HAP-1 (cell line): ENCODE data around the gene PPIP5K1.

ENCODE experiments used
- DNase-seq, 2 experiments: peaks; one replicate each; pipeline ENCODE4 v3.0.0-alpha.2; 2016 to 2020; ENCODE audit warnings: low spot score in 2 of 2
- H3K27me3 ChIP-seq: fragments of 250-450 bp; sonication (Bioruptor Pico); 2 replicates; pipeline ENCODE4 v1.5.1; 2020; ENCODE audit warnings: low read depth, mild to moderate bottlenecking, moderate library complexity
- H3K36me3 ChIP-seq: fragments of 250-450 bp; sonication (Bioruptor Pico); replicated peaks from 2 replicates; pipeline ENCODE4 v1.5.1; 2020; ENCODE audit warnings: mild to moderate bottlenecking
- H3K4me1 ChIP-seq: fragments of 250-450 bp; sonication (Bioruptor Pico); 2 replicates; pipeline ENCODE4 v1.5.1; 2020; ENCODE audit warnings: mild to moderate bottlenecking
- H3K4me3 ChIP-seq: fragments of 250-450 bp; sonication (Bioruptor Pico); 2 replicates; pipeline ENCODE4 v1.5.1; 2020; ENCODE audit warnings: mild to moderate bottlenecking, moderate library complexity
- H3K9me3 ChIP-seq: fragments of 250-450 bp; sonication (Bioruptor Pico); 2 replicates; pipeline ENCODE4 v1.5.1; 2020; ENCODE audit warnings: mild to moderate bottlenecking, moderate library complexity
- in situ Hi-C: fragments of 300-500 bp; cut with MboI; formaldehyde crosslinking; loops from 3 replicates; pipeline ENCODE4 v1.14.3; 2020; ENCODE audit warnings: low sequenced_read_pairs, inconsistent platforms, mixed read lengths

Gene PPIP5K1

GRCh38 chr15:43518197-43518761, 71.7 kb downstream of the PPIP5K1 start:
- in situ Hi-C loops, result no loop called here
- Histone ChIP-seq H3K4me1 (peaks cover 19% of the 10 kb centered on the region), H3K27me3 (no peaks in the 10 kb centered on the region), H3K9me3 (no peaks in the 10 kb centered on the region), H3K4me3 (peak overlapping the region; percentile 40), H3K36me3 (peaks cover 13% of the 10 kb centered on the region)
- peak; percentile 33 to 46 for DNase-seq

- in situ Hi-C loops, result no loop called here
- H3K36me3 ChIP-seq, result peaks cover 9% of the 10 kb centered on the region
- peak; percentile 43 to 80 for DNase-seq
- peaks cover 19% of the 10 kb centered on the region for H3K4me1 ChIP-seq
- no peaks in the 10 kb centered on the region for H3K27me3 ChIP-seq
- H3K9me3 ChIP-seq, result no peaks in the 10 kb centered on the region
- H3K4me3 ChIP-seq, result peak within 1 kb of the TSS; percentile 40
Measured at GRCh38 chr15:43517354-43518196, 72.4 kb downstream of the PPIP5K1 start, which contains the start of gene MAP1A. MAP1A (plus strand) TSS chr15:43517608; CDS start chr15:43521474, 3,866 bp downstream.

GRCh38 chr15:43516801-43517353, 73.1 kb downstream of the PPIP5K1 start:
- in situ Hi-C loops, result no loop called here
- Histone ChIP-seq H3K4me1 (peaks cover 19% of the 10 kb centered on the region), H3K36me3 (peaks cover 8% of the 10 kb centered on the region; the same call in 1 of the 2 replicates), H3K27me3 (no peaks in the 10 kb centered on the region), H3K9me3 (no peaks in the 10 kb centered on the region), H3K4me3 (no peak overlapping the region; the same call in none of the 2 replicates)
- DNase-seq, result no peak

GRCh38 chr15:43516185-43516584, 73.8 kb downstream of the PPIP5K1 start:
- Histone ChIP-seq H3K4me3 (no peak overlapping the region), H3K36me3 (peaks cover 3% of the 10 kb centered on the region; the same call in 1 of the 2 replicates), H3K27me3 (no peaks in the 10 kb centered on the region), H3K4me1 (peaks cover 21% of the 10 kb centered on the region), H3K9me3 (no peaks in the 10 kb centered on the region)
- no peak for DNase-seq
- in situ Hi-C loops, result no loop called here

GRCh38 chr15:43515741-43516140, 74.3 kb downstream of the PPIP5K1 start:
- Histone ChIP-seq H3K27me3 (no peaks in the 10 kb centered on the region), H3K4me3 (no peak overlapping the region), H3K9me3 (no peaks in the 10 kb centered on the region), H3K4me1 (peaks cover 23% of the 10 kb centered on the region), H3K36me3 (no peaks in the 10 kb centered on the region)
- in situ Hi-C loops, result no loop called here
- DNase-seq, result no peak

GRCh38 chr15:43514241-43515057, 75.6 kb downstream of the PPIP5K1 start:
- Histone ChIP-seq H3K4me3 (no peak overlapping the region), H3K36me3 (no peaks in the 10 kb centered on the region), H3K4me1 (peaks cover 24% of the 10 kb centered on the region), H3K27me3 (no peaks in the 10 kb centered on the region), H3K9me3 (no peaks in the 10 kb centered on the region)
- DNase-seq, result peak in 1 of 2 experiments; percentile 48
- in situ Hi-C loops, result no loop called here

GRCh38 chr15:43513550-43513949, 76.5 kb downstream of the PPIP5K1 start:
- Histone ChIP-seq H3K4me3 (no peak overlapping the region), H3K27me3 (no peaks in the 10 kb centered on the region), H3K4me1 (peaks cover 25% of the 10 kb centered on the region), H3K9me3 (no peaks in the 10 kb centered on the region), H3K36me3 (no peaks in the 10 kb centered on the region)
- in situ Hi-C loops, result no loop called here
- no peak for DNase-seq

GRCh38 chr15:43511012-43511885, 78.8 kb downstream of the PPIP5K1 start:
- in situ Hi-C loops, result no loop called here

GRCh38 chr15:43510200-43511011, 79.6 kb downstream of the PPIP5K1 start:
- H3K9me3 ChIP-seq, result no peaks in the 10 kb centered on the region
- H3K36me3 ChIP-seq, result no peaks in the 10 kb centered on the region
- no peaks in the 10 kb centered on the region for H3K27me3 ChIP-seq
- in situ Hi-C loops, result no loop called here
- peaks cover 12% of the 10 kb centered on the region for H3K4me1 ChIP-seq
- peak; percentile 99 for DNase-seq
- H3K4me3 ChIP-seq, result peak overlapping the region; percentile 41

More at GRCh38 chr15:43511012-43511885, 78.8 kb downstream of the PPIP5K1 start:
- Histone ChIP-seq H3K4me3 (peak overlapping the region; percentile 41), H3K36me3 (no peaks in the 10 kb centered on the region), H3K27me3 (no peaks in the 10 kb centered on the region), H3K9me3 (no peaks in the 10 kb centered on the region), H3K4me1 (peaks cover 12% of the 10 kb centered on the region)
- DNase-seq, result peak in 1 of 2 experiments; percentile 56

GRCh38 chr15:43509660-43510199, 80.3 kb downstream of the PPIP5K1 start:
- no peaks in the 10 kb centered on the region for H3K36me3 ChIP-seq
- H3K4me1 ChIP-seq, result peaks cover 12% of the 10 kb centered on the region
- no peak for DNase-seq
- in situ Hi-C loops, result loop anchor here (10.0 kb wide), 1 partner anchor 65 kb away; no protein-coding TSS in a partner anchor
- H3K27me3 ChIP-seq, result no peaks in the 10 kb centered on the region
- no peaks in the 10 kb centered on the region for H3K9me3 ChIP-seq
- H3K4me3 ChIP-seq, result peak overlapping the region; percentile 41

GRCh38 chr15:43508991-43509659, 80.9 kb downstream of the PPIP5K1 start:
- in situ Hi-C loops, result loop anchor here (10.0 kb wide), 1 partner anchor 64 kb away; no protein-coding TSS in a partner anchor
- no peak for DNase-seq
- Histone ChIP-seq H3K4me1 (peaks cover 12% of the 10 kb centered on the region), H3K9me3 (no peaks in the 10 kb centered on the region), H3K36me3 (no peaks in the 10 kb centered on the region), H3K4me3 (no peak overlapping the region; the same call in 1 of the 2 replicates), H3K27me3 (no peaks in the 10 kb centered on the region)
